M059J (cell line): Measurements from ENCODE around the gene PIK3AP1. TPM values are rescaled to one million over a fixed set of nuclear protein-coding genes. Genes with fewer than 3 reads are reported as not detected.

ENCODE experiments used
- DNase-seq: peaks from one replicate; pipeline ENCODE4 v3.0.0-alpha.2; 2012; ENCODE audit warnings: low read depth
- total RNA-seq: library from RNA; depleted of rRNA; stranded (reverse); fragments of >200 nt; shearing (Covaris generic); gene quantifications from 2 replicates; pipeline ENCODE4 v1.2.3, GENCODE V29; 2014

PIK3AP1 gene
- total RNA-seq, 1 experiment from 2014 or later, result 4.5 TPM

DNA sequence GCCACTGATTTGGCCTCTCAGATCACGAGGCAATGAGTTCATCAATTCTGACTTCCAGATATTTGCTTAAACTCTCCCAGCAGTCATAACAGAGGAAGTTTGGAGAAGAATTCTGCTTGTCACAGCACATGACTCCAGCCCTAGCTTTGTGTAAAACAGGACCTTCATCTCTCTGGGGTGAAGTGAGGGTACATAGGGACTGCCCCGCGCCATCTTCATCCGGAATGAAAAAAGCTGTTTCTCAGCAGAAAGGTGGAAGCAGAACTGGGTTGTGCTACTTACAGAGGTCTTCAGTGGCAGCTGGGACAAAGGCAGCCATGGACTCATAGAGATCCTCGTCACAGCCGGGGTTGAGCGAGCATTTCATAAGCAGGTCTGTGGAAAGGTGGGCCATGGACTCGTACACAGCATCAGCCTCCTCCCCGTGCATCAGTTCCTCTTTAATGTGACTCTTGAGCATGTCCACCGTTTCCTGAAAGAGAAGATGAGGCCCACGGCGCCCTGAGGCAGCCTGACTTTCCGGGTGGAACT is 75.1 kb downstream of the PIK3AP1 start:
- no peak for DNase-seq

GRCh38 chr10:96643920-96644319 is 76.4 kb downstream of the PIK3AP1 start:
- DNase-seq, result no peak

DNA sequence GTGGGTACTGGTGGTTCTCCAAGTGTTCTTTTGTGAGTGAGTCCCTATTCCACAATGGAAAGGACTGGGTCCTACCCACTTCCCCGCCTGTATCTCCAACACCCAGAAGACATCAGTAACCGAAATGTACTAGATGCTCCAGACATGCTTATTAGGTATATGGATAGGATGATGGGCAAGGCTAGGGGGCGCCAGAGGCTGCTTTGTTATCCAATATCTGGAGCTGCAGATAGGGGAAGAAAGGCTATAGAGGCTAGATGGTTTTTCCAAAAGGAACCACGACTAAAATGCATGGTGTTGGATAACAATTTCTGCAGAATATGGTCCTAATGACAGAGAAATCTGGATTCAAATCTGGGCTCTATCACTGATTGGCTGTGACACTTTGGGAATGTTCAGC is 77.3 kb downstream of the PIK3AP1 start:
- DNase-seq, result peak; percentile 68

DNA sequence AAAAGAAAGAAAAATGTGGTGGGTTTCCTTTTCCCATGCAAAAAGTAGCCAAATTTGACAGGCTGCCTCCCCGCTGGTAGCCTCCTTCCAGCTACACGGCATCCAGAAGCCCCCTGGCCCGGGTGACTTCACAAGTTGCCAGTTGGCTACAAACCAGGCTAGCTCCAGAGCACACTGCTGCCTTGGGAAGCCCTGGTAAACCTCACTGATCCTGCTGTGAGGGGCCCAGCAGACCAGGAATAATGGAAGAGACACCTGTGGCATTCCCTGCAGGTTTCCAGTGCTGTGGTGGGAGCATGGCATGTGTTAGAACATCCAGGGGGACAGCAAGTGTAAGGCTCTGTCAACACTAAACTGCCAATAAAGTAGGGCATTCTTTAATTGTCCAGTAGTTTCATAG is 77.8 kb downstream of the PIK3AP1 start:
- DNase-seq, result no peak

DNA sequence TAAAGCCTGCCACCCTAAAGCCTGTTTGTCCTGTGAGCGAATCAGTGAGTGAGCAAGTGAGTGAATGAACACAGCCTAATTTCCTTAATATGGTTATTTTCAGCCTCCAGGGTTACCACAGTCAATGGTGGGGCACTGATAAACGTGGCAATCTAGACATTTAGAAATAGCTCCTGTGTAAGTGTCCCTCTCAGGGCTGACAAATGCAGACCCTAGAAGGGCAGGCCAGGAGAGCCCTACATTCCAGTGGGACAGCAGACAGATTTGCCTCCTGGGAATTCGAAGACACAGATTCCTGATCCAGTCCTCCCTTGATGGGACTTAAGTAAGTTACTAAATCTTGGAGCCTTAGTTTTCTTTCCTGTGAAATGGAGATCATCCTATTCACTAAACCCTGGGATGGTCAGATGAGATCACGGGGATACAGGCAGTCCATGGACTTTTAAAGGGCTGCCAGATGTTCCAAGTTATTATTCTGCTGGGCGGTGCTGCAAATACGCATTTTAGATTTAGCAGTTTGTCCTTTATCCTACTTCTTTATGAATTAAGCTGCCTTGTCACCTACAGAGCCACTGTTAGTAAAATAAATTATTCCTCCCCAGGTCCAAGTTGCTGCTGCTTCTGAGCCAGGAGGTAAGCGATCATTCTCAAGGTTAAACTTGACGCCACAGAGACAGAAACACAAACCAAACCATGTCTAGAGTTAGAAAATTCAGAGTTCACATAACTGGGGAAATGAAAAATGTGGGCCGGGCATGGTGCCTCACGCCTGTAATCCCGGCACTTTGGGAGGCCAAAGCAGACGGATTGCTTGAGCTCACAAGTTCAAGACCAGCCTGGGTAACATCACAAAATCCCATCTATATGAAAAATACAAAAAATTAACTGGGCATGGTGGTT is 78.7 kb downstream of the PIK3AP1 start:
- no peak for DNase-seq

GRCh38 chr10:96639899-96640298 is 80.4 kb downstream of the PIK3AP1 start:
- no peak for DNase-seq

GRCh38 chr10:96638696-96639095 is 81.6 kb downstream of the PIK3AP1 start:
- peak; percentile 53 for DNase-seq

GRCh38 chr10:96638120-96638519 is 82.2 kb downstream of the PIK3AP1 start:
- no peak for DNase-seq

DNA sequence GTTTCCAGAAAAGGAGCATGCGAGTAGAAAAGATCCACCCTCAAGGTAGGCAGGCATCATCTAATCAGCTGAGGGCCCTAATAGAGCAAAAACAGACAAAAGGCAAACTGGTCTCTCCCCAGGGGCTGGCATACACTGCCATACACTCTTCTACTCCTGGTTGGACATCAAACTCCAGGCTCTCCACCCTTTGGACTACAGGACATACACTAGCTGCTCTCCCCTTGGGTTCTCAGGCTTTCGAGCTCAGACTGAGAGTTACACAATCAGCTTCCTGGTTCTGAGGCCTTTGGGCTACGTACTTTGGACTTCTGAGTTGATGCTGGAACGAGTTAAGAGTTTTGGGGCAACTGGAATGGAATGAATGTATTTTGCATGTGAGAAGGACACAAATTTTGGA is 82.6 kb downstream of the PIK3AP1 start:
- DNase-seq, result no peak

DNA sequence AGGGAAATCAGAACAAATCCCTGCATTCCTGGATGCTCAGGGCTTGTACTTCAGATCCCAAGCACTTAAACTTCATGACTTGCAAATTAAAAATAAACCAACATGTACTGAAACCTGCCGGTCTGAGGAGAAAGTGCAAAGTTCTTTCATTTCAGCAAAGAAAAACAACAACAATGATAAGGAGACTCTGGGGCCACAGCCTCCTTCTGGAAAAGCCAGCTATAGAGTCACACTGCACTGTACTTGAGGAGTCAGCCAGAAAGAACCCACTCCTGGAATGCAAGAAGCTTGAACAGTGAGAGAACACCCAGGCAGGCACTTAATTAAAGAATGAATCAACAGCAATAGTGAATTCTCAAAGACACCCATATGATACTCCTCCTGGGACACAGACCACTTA is 83.8 kb downstream of the PIK3AP1 start:
- no peak for DNase-seq

DNA sequence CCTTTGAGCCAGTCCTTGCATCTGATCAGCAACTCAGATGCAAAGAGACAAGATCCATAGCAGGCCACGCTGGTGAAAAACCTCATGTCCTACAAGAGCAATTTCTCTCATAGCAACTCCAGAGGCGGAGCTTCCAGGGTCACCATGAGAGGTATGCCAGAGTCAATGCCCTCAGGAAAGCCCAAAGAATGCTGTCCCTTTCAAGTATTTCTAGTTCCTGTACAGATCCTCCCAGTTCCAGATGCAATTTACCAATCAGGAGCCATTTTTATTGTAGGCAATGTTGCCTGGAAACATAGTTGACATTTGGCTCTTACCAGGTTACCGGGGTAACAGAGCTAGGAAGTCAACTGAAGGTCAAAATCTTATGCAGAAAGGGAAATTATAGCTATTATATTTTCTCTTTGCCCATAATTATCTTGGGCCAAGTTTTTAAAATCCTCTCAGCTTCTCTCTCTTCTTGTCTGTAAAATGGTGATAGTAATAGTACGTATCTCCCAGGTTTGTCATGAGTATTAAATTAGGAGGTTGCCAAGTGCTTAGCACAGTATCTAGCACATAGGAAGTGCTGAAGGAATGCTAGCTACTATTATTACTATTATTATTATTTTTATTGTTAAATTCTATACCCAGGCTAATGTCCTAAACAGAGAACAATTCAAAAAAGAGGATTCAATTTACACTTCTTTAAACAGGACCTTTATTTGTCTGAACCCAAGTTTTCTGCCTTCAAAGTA is 87.2 kb downstream of the PIK3AP1 start:
- peak; percentile 33 for DNase-seq

DNA sequence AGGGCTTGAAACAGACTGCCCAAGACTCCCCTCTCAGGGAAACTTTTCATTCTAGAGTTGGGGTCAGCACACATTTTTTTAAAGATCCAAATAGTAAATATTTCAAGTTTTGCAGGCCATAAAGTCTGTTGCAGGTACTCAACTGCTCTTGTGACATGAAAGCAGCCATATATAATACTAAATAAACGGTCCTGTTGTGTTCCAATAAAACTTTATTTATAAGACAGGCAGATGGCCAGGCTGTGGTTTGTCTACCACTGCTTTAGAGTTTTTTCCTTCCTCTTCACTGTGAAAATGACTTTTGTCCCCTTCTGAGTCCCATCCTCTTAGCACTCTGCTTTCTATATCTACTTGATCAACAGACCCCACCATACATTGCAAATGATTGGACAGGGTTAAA is 93.0 kb downstream of the PIK3AP1 start:
- DNase-seq, result no peak

GRCh38 chr10:96626795-96627194 is 93.5 kb downstream of the PIK3AP1 start:
- no peak for DNase-seq

- DNase-seq, result no peak
Observed at GRCh38 chr10:96625173-96625572, 95.1 kb downstream of the PIK3AP1 start.

GRCh38 chr10:96622013-96622787 is 98.1 kb downstream of the PIK3AP1 start:
- DNase-seq, result no peak

- DNase-seq, result no peak
Observed at GRCh38 chr10:96619796-96620773, 100.2 kb downstream of the PIK3AP1 start.

DNA sequence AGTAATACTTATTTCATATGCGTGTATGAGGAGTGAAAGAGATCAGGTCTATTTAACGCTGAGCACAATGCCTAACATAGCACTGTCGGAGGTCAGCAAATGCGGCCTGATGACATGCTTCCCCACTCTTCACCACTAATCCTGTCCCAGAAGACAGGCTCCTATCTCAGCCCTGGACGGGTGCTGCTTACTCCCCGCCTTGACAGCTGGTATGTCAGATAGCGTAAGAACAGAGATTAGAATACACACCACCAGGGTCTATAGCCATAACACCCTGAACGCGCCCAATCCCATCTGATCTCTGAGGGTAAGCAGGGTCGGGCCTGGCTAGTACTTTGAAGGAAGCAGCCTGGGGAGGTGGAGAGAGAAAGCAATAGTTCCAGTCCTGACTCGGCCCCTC is 101.2 kb downstream of the PIK3AP1 start:
- DNase-seq, result no peak

DNA sequence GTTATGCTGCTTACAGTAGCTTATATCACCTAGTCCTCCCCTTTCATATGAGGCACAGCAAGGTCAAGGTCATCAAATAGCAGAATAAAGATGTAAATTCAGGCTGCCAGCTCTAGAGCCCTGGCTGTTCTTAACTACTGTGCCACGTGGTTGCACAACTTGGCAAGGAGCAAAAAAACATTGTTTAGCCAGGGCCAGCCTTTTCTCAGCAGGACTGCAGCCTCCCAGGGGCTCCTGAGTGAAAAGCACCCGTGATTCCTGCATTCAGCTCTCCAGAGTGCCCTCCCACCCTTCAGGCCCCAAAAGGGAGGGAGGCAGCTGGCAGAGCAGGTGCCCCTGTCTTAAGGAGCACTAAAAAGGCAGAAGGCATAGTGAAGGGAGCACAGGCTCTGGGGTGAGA is 101.7 kb downstream of the PIK3AP1 start:
- DNase-seq, result no peak

GRCh38 chr10:96616961-96617360 is 103.4 kb downstream of the PIK3AP1 start:
- no peak for DNase-seq

DNA sequence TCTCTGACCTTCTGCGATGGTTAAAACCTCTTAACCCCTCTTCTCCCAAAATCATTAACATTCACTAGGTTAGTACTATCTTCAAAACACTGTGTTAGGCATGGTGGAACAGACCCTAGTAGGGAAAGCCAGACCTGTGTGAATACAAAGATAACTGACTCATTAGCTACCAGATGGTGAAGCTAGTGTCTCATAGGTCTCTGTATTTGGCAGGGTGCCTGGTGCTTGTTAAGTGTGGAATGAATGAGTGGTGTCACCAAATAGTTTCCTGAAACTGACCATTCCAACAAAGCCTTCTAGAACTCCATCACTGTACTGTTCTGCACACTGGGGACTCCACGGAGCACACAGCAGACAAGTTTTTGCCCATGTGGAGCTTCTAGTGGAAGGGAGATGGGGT is 105.8 kb downstream of the PIK3AP1 start:
- DNase-seq, result peak; percentile 99

DNA sequence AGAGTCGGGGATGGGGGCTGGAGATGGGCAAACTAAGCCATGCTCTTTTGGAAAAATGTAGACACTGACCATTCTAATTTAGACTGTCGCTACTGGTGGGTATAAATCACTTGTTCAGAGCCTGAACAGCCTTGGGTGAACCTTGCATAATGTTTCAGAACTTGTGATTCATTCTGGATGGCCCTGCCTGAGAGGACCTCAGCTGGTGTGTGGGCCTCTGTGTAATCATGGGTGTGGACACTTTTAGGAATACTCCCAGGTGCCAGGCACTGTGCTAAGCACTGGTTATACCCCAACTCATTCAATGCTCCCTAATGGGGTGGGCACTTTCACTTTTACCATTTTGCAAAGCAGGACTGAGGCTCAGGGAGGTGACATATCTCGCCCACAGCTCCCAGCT is 106.7 kb downstream of the PIK3AP1 start:
- DNase-seq, result peak; percentile 22
